OCI-M1 (cell line): ENCODE results near the gene HCRTR1.
A peak's percentile ranks its signal among the peaks of the same experiment; 100 is the strongest.
"Not testable (repeated sequence)": the region's sequence is repeated elsewhere in the genome, so short reads cannot be mapped to it uniquely, and the experiment has no call there.

Experiments
- DNase-seq: peaks from one replicate; lab custom pipeline; 2025; lab: John Stamatoyannopoulos, UW

The HCRTR1 gene

GRCh38 chr1:31581821-31582810, 35.4 kb upstream of the HCRTR1 start:
- no peak for DNase-seq

GRCh38 chr1:31583082-31583994, 34.2 kb upstream of the HCRTR1 start:
- no peak for DNase-seq

- DNase-seq = peak; percentile 36
These were observed 33.3 kb upstream of the HCRTR1 start for GRCh38 chr1:31583995-31584868.

- DNase-seq = no peak
These were observed 32.4 kb upstream of the HCRTR1 start for GRCh38 chr1:31584869-31585735.

GRCh38 chr1:31585736-31586365, 31.6 kb upstream of the HCRTR1 start:
- no peak for DNase-seq

GRCh38 chr1:31586376-31587327, 30.8 kb upstream of the HCRTR1 start:
- DNase-seq = no peak

GRCh38 chr1:31587328-31587699, 30.2 kb upstream of the HCRTR1 start:
- DNase-seq = not testable (repeated sequence)

GRCh38 chr1:31587720-31588423, 29.6 kb upstream of the HCRTR1 start:
- DNase-seq = peak; percentile 40

GRCh38 chr1:31588751-31589515, 28.6 kb upstream of the HCRTR1 start:
- no peak for DNase-seq

- no peak for DNase-seq
These were observed 25.9 kb upstream of the HCRTR1 start for GRCh38 chr1:31591425-31592093.

GRCh38 chr1:31592132-31592531, 25.4 kb upstream of the HCRTR1 start:
- DNase-seq = no peak

- no peak for DNase-seq
These were observed 24.3 kb upstream of the HCRTR1 start for GRCh38 chr1:31593136-31593665.

- peak; percentile 68 for DNase-seq
These were observed 23.5 kb upstream of the HCRTR1 start for GRCh38 chr1:31593770-31594632.

- DNase-seq = no peak
These were observed 21.4 kb upstream of the HCRTR1 start for GRCh38 chr1:31595836-31596736.

GRCh38 chr1:31596737-31597097, 20.8 kb upstream of the HCRTR1 start:
- no peak for DNase-seq
